ENCODE measurements around the gene EGLN3. TPM values are rescaled to one million over a fixed set of nuclear protein-coding genes. Genes with fewer than 3 reads are reported as not detected.

EGLN3 gene
- total and polyA plus RNA-seq, 2 of the 13 experiments (the other 11 are each of a cell fraction or from before 2014, with no cell fraction given), result 0.18 to 27.3 TPM

- TF ChIP-seq ZNF691 (CRISPR knock-in tag; IDR thresholded peaks at IDR 0.05; ENCODE audit: borderline replicate concordance, low read depth), result no peak
- TF ChIP-seq POLR2AphosphoS2 (IDR thresholded peaks at IDR 0.05; ENCODE audit: low read depth, low read length), result no peak
- no peak for TF ChIP-seq TMF1 (CRISPR knock-in tag; IDR thresholded peaks at IDR 0.05; ENCODE audit: low read depth)
- no peak for TF ChIP-seq ZBTB26 (CRISPR knock-in tag; IDR thresholded peaks at IDR 0.05; ENCODE audit: borderline replicate concordance)
- no peak for TF ChIP-seq NR1H2 (CRISPR knock-in tag; IDR thresholded peaks at IDR 0.05; ENCODE audit: borderline replicate concordance, low read depth)
- TF ChIP-seq CENPT (CRISPR knock-in tag; IDR thresholded peaks at IDR 0.05; ENCODE audit: low read depth), result no peak
- TF ChIP-seq ARNTL (CRISPR knock-in tag; IDR thresholded peaks at IDR 0.05), result 0 out of 2 replicates have a peak, but pooled peaks have one; percentile 4
- TF ChIP-seq ZBTB2 (CRISPR knock-in tag; IDR thresholded peaks at IDR 0.05; ENCODE audit: low read depth), result no peak
- no peak for TF ChIP-seq ZNF784 (CRISPR knock-in tag; IDR thresholded peaks at IDR 0.05; ENCODE audit: borderline replicate concordance)
- TF ChIP-seq GABPB1 (CRISPR knock-in tag; IDR thresholded peaks at IDR 0.05), result no peak
- no peak; the same call in 1 of the 2 replicates for TF ChIP-seq KDM6A (CRISPR knock-in tag; IDR thresholded peaks at IDR 0.05; ENCODE audit: low read depth)
- no peak; the same call in 1 of the 2 replicates for TF ChIP-seq RFX3 (CRISPR knock-in tag; IDR thresholded peaks at IDR 0.05)
- TF ChIP-seq ZNF460 (CRISPR knock-in tag; IDR thresholded peaks at IDR 0.05; ENCODE audit: borderline replicate concordance), result no peak
- TF ChIP-seq ZBTB34 (CRISPR knock-in tag; IDR thresholded peaks at IDR 0.05), result no peak
- no peak for TF ChIP-seq CSRNP1 (CRISPR knock-in tag; IDR thresholded peaks at IDR 0.05)
- TF ChIP-seq TIGD3 (CRISPR knock-in tag; IDR thresholded peaks at IDR 0.05; ENCODE audit: borderline replicate concordance), result no peak
- TF ChIP-seq ZNF547 (CRISPR knock-in tag; IDR thresholded peaks at IDR 0.05), result peak; percentile 74
- no peak for TF ChIP-seq RAD21 (CRISPR knock-in tag; IDR thresholded peaks at IDR 0.05)
- no peak for TF ChIP-seq ZNF12 (CRISPR knock-in tag; IDR thresholded peaks at IDR 0.05)
- no peak for TF ChIP-seq ZFP36 (IDR thresholded peaks at IDR 0.05; ENCODE audit: borderline replicate concordance, low read depth, low read length, partially characterized antibody)
- TF ChIP-seq ZFP36L1 (CRISPR knock-in tag; IDR thresholded peaks at IDR 0.05), result 0 out of 2 replicates have a peak, but pooled peaks have one; percentile 35
These were observed 36.7 kb upstream of the EGLN3 start (continued) for GRCh38 chr14:33987565-33988080.
